Fibroblast of lung (primary cell): ENCODE data around the gene SENP6. TPM values are rescaled to one million over a fixed set of nuclear protein-coding genes. Genes with fewer than 3 reads are reported as not detected.
A peak's percentile ranks its signal among the peaks of the same experiment; 100 is the strongest.

Experiments used
- DNase-seq, 2 donors: peaks; one replicate each; pipeline versions ENCODE4 v3.0.0 to v3.0.0-alpha.2; 2010; ENCODE audit warnings: low read depth in 2 of 2
- H2AFZ ChIP-seq: 2 replicates; pipeline ENCODE4 v1.5.1; 2012; ENCODE audit warnings: low read length, control low read depth, inconsistent platforms
- H3K27ac ChIP-seq: 2 replicates; pipeline ENCODE4 v1.5.1; 2011; ENCODE audit warnings: low read length, control low read depth; ENCODE audit not compliant: insufficient read depth
- H3K27me3 ChIP-seq: 2 replicates; pipeline ENCODE4 v1.5.1; 2011; ENCODE audit warnings: mild to moderate bottlenecking, low read length; ENCODE audit not compliant: control insufficient read depth, insufficient read depth
- H3K36me3 ChIP-seq: 2 replicates; pipeline ENCODE4 v1.5.1; 2011; ENCODE audit warnings: low read length; ENCODE audit not compliant: control insufficient read depth, insufficient read depth
- H3K4me1 ChIP-seq: 2 replicates; pipeline ENCODE4 v1.5.1; 2011; ENCODE audit warnings: low read length; ENCODE audit not compliant: control insufficient read depth, insufficient read depth; ENCODE audit errors: extremely low read depth
- H3K4me2 ChIP-seq: 2 replicates; pipeline ENCODE4 v1.5.1; 2011; ENCODE audit warnings: low read length, control low read depth; ENCODE audit not compliant: insufficient read depth; ENCODE audit errors: extremely low read depth
- H3K4me3 ChIP-seq, 4 experiments: fragments of 200-600 bp in 1 of 4; sonication (generic) in 1 of 4; replicated peaks in 1 of 4; 2 replicates each; pipeline ENCODE4 v1.5.1; 2011 to 2016; ENCODE audit warnings: low read length in 4 of 4, low read depth in 3 of 4, mild to moderate bottlenecking in 3 of 4, control low read depth in 2 of 4, inconsistent platforms in 1 of 4, mixed read lengths in 1 of 4; ENCODE audit not compliant: insufficient read depth in 1 of 4; ENCODE audit errors: control extremely low read depth in 1 of 4
- H3K79me2 ChIP-seq: 2 replicates; pipeline ENCODE4 v1.5.1; 2012; ENCODE audit warnings: mild to moderate bottlenecking, low read length, inconsistent platforms; ENCODE audit not compliant: control insufficient read depth, insufficient read depth
- H3K9ac ChIP-seq: 2 replicates; pipeline ENCODE4 v1.5.1; 2011; ENCODE audit warnings: mild to moderate bottlenecking, low read length, control low read depth; ENCODE audit not compliant: insufficient read depth
- H3K9me3 ChIP-seq: 2 replicates; pipeline ENCODE4 v1.5.1; 2012; ENCODE audit warnings: low read depth, low read length; ENCODE audit not compliant: control insufficient read depth, insufficient read depth
- H4K20me1 ChIP-seq: 2 replicates; pipeline ENCODE4 v1.5.1; 2011; ENCODE audit warnings: low read length; ENCODE audit not compliant: control insufficient read depth, insufficient read depth; ENCODE audit errors: extremely low read depth
- EZH2 ChIP-seq: IDR thresholded peaks from 2 replicates; pipeline ENCODE4 v1.5.1; 2012; ENCODE audit warnings: low read length, control low read depth, mild to moderate bottlenecking; ENCODE audit errors: missing control alignments
- polyA plus RNA-seq, 2 donors: library from polyadenylated mRNA; depleted of rRNA in 1 of 2; stranded (reverse) in 1 of 2; unstranded in 1 of 2; fragments of >200 nt; gene quantifications; 2 replicates each; pipeline ENCODE4 v1.2.1, GENCODE V29; 2011 to 2012; ENCODE audit warnings: missing spikeins in 1 of 2
- total RNA-seq: library from RNA; depleted of rRNA; stranded (reverse); fragments of >200 nt; gene quantifications from 2 replicates; pipeline ENCODE4 v1.2.1, GENCODE V29; 2014
- TF ChIP-seq, protein P1 (sequence below), 2 donors: IDR thresholded peaks in 1 of 2; conservative IDR thresholded peaks in 1 of 2; 1 replicate in 1 of 2; 2 replicates in 1 of 2; pipeline ENCODE4 v1.5.1; 2011 to 2012; ENCODE audit warnings: low read length in 2 of 2, control low read depth in 1 of 2, inconsistent platforms in 1 of 2, low read depth in 1 of 2, mild to moderate bottlenecking in 1 of 2

SENP6 gene
- total and polyA plus RNA-seq, 2 donors (not counting 1 experiment from before 2014, with no cell fraction given): 54.5 to 80.6 TPM

DNA sequence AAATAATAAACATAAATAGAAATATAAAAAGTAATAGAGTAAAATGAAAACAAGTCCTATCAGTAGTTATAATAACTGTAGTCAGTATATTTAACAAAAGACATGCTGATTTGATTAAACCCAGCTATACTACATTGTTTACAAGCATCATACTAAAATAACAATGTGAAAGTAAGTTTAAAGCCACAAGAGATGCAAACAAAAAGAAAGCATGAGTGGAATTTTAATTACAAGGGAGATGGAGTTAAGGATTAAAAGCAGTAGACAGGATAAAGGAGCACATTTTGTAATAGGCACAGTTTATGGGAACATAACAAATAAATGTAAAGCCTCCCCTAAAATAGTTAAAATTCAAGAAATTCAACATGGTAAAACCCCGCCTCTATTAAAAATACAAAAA, 41.5 kb downstream of the SENP6 start:
- H3K27me3 ChIP-seq: no peaks in the 10 kb centered on the region
- DNase-seq: peak in 1 of 2 donors; percentile 7
- H3K4me2 ChIP-seq: no peak overlapping the region
- H3K9me3 ChIP-seq: no peaks in the 10 kb centered on the region
- peaks cover 3% of the 10 kb centered on the region for H3K36me3 ChIP-seq
- no peak overlapping the region for H2AFZ ChIP-seq
- H3K9ac ChIP-seq: no peak overlapping the region
- H3K27ac ChIP-seq: no peak overlapping the region
- no peaks in the 10 kb centered on the region for H4K20me1 ChIP-seq
- peaks cover 3% of the 10 kb centered on the region for H3K4me1 ChIP-seq
- TF ChIP-seq, protein P1, sequence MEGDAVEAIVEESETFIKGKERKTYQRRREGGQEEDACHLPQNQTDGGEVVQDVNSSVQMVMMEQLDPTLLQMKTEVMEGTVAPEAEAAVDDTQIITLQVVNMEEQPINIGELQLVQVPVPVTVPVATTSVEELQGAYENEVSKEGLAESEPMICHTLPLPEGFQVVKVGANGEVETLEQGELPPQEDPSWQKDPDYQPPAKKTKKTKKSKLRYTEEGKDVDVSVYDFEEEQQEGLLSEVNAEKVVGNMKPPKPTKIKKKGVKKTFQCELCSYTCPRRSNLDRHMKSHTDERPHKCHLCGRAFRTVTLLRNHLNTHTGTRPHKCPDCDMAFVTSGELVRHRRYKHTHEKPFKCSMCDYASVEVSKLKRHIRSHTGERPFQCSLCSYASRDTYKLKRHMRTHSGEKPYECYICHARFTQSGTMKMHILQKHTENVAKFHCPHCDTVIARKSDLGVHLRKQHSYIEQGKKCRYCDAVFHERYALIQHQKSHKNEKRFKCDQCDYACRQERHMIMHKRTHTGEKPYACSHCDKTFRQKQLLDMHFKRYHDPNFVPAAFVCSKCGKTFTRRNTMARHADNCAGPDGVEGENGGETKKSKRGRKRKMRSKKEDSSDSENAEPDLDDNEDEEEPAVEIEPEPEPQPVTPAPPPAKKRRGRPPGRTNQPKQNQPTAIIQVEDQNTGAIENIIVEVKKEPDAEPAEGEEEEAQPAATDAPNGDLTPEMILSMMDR (conservative IDR thresholded peaks at IDR 0.05 in 1 of 2, IDR thresholded peaks at IDR 0.05 in 1 of 2; ENCODE audit: low read depth in 1 of 2, low read length in 2 of 2): no peak
- no peak for TF ChIP-seq EZH2
- H3K4me3 ChIP-seq: no peak overlapping the region
- H3K79me2 ChIP-seq: no peaks in the 10 kb centered on the region

- Histone ChIP-seq H2AFZ (no peak overlapping the region), H3K36me3 (peaks cover 1% of the 10 kb centered on the region), H3K27me3 (no peaks in the 10 kb centered on the region), H3K79me2 (no peaks in the 10 kb centered on the region), H4K20me1 (no peaks in the 10 kb centered on the region), H3K4me3 (no peak overlapping the region), H3K4me1 (no peaks in the 10 kb centered on the region), H3K27ac (no peak overlapping the region), H3K4me2 (no peak overlapping the region), H3K9me3 (no peaks in the 10 kb centered on the region), H3K9ac (no peak overlapping the region)
- no peak for DNase-seq
- no peak for TF ChIP-seq EZH2
Observed at GRCh38 chr6:75656479-75656878, 54.8 kb downstream of the SENP6 start.

DNA sequence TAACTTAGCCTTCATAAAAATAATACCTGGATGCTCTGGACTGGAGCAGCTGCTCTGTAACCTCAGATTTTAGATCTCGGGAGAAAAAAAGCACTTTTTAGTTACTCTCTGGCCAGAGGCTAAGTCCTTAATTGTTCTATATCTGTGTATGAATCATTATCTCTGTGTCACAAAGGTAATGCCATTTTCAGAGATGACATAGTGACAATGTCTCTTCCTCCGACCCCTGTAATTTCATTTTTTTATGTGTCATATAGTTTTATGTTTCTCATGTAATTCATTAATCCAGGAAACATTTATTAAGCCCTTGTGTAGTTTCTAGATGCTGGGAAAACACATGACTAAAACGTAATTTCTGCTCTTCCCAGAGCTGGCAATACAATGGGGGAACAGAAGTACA, 55.6 kb downstream of the SENP6 start:
- Histone ChIP-seq H3K9ac (no peak overlapping the region), H3K36me3 (peaks cover 1% of the 10 kb centered on the region), H3K27me3 (no peaks in the 10 kb centered on the region), H3K9me3 (no peaks in the 10 kb centered on the region), H4K20me1 (no peaks in the 10 kb centered on the region), H3K4me1 (no peaks in the 10 kb centered on the region), H3K4me2 (no peak overlapping the region), H3K27ac (no peak overlapping the region), H3K79me2 (no peaks in the 10 kb centered on the region), H3K4me3 (no peak overlapping the region), H2AFZ (no peak overlapping the region)
- no peak for DNase-seq
- TF ChIP-seq EZH2: no peak
- TF ChIP-seq, protein P1 (conservative IDR thresholded peaks at IDR 0.05 in 1 of 2, IDR thresholded peaks at IDR 0.05 in 1 of 2; ENCODE audit: low read depth in 1 of 2, low read length in 2 of 2): no peak
